Stimulated activated CD4-positive, alpha-beta T cell treated with anti-CD3 and anti-CD28 coated beads, Interleukin-2, amount 100 ng/mL, for 24 hours (primary cell): ENCODE data around the gene CEP112.
"Not testable (repeated sequence)": the region's sequence is repeated elsewhere in the genome, so short reads cannot be mapped to it uniquely, and the experiment has no call there.

Source experiments
- DNase-seq, 2 donors: peaks; one replicate each; pipeline ENCODE4 v3.0.0-alpha.2; 2020

Gene CEP112

GRCh38 chr17:66210208-66210574, 18.3 kb upstream of the CEP112 start:
- DNase-seq = no peak

GRCh38 chr17:66207936-66208335, 16.0 kb upstream of the CEP112 start:
- no peak for DNase-seq

- no peak for DNase-seq
Observed at GRCh38 chr17:66203274-66204015, 11.5 kb upstream of the CEP112 start.

GRCh38 chr17:66200685-66201092, 8.8 kb upstream of the CEP112 start:
- peak; percentile 49 to 61 for DNase-seq

- no peak for DNase-seq
Observed at GRCh38 chr17:66198242-66198641, 6.3 kb upstream of the CEP112 start.

- DNase-seq = no peak
Observed at GRCh38 chr17:66192378-66192687, 400 bp upstream of the CEP112 start.

GRCh38 chr17:66190738-66191592, 968 bp downstream of the CEP112 start:
- DNase-seq = no peak

- no peak for DNase-seq
Observed at GRCh38 chr17:66187718-66188117, 4.2 kb downstream of the CEP112 start.

- no peak for DNase-seq
Observed at GRCh38 chr17:66185862-66186261, 6.1 kb downstream of the CEP112 start.

- DNase-seq = no peak
Observed at GRCh38 chr17:66184392-66184791, 7.5 kb downstream of the CEP112 start.

GRCh38 chr17:66183529-66183928, 8.4 kb downstream of the CEP112 start:
- DNase-seq = no peak

- DNase-seq = no peak
Observed at GRCh38 chr17:66178642-66179041, 13.3 kb downstream of the CEP112 start.

- no peak for DNase-seq
Observed at GRCh38 chr17:66177048-66177447, 14.9 kb downstream of the CEP112 start.

- DNase-seq = no peak
Observed at GRCh38 chr17:66175892-66176291, 16.0 kb downstream of the CEP112 start.

- no peak for DNase-seq
Observed at GRCh38 chr17:66172691-66173223, 19.2 kb downstream of the CEP112 start.

GRCh38 chr17:66172144-66172543, 19.8 kb downstream of the CEP112 start:
- no peak for DNase-seq

- no peak for DNase-seq
Observed at GRCh38 chr17:66171692-66172091, 20.2 kb downstream of the CEP112 start.

- DNase-seq = no peak
Observed at GRCh38 chr17:66171172-66171571, 20.8 kb downstream of the CEP112 start.

GRCh38 chr17:66169839-66170238, 22.1 kb downstream of the CEP112 start:
- DNase-seq = no peak

GRCh38 chr17:66167189-66167815, 24.6 kb downstream of the CEP112 start:
- DNase-seq = no peak

- DNase-seq = no peak
Observed at GRCh38 chr17:66165537-66166123, 26.3 kb downstream of the CEP112 start.

- DNase-seq = not testable (repeated sequence)
Observed at GRCh38 chr17:66155055-66155454, 36.9 kb downstream of the CEP112 start.

GRCh38 chr17:66152756-66153155, 39.2 kb downstream of the CEP112 start:
- no peak for DNase-seq
